ENCODE data around the gene GTPBP2.
A peak's percentile ranks its signal among the peaks of the same experiment; 100 is the strongest.
"Not testable (repeated sequence)": the region's sequence is repeated elsewhere in the genome, so short reads cannot be mapped to it uniquely, and the experiment has no call there.

The GTPBP2 gene

GRCh38 chr6:43623880-43624785, 4.9 kb downstream of the GTPBP2 start:
- DNase-seq, result no peak

- DNase-seq, result no peak
Observed at GRCh38 chr6:43622541-43622940, 6.5 kb downstream of the GTPBP2 start.

GRCh38 chr6:43621836-43622180, 7.3 kb downstream of the GTPBP2 start:
- DNase-seq, result no peak

- no peak for DNase-seq
Observed at GRCh38 chr6:43621078-43621835, 7.8 kb downstream of the GTPBP2 start.

GRCh38 chr6:43616725-43617472, 12.2 kb downstream of the GTPBP2 start:
- DNase-seq, result no peak

- no peak for DNase-seq
Observed at GRCh38 chr6:43614396-43614730, 14.7 kb downstream of the GTPBP2 start.

GRCh38 chr6:43613721-43614395, 15.2 kb downstream of the GTPBP2 start:
- DNase-seq, result no peak

GRCh38 chr6:43610431-43610830, 18.6 kb downstream of the GTPBP2 start:
- DNase-seq, result no peak

GRCh38 chr6:43609402-43609801, 19.7 kb downstream of the GTPBP2 start:
- no peak for DNase-seq

- DNase-seq, result peak; percentile 37
Observed at GRCh38 chr6:43608807-43609206, 20.3 kb downstream of the GTPBP2 start.

- peak; percentile 75 for DNase-seq
Observed at GRCh38 chr6:43608310-43608763, 20.7 kb downstream of the GTPBP2 start.

GRCh38 chr6:43606019-43606418, 23.0 kb downstream of the GTPBP2 start:
- DNase-seq, result no peak

GRCh38 chr6:43604174-43604573, 24.9 kb downstream of the GTPBP2 start:
- DNase-seq, result no peak

- no peak for DNase-seq
Observed at GRCh38 chr6:43600595-43600994, 28.5 kb downstream of the GTPBP2 start.

GRCh38 chr6:43593938-43594337, 35.1 kb downstream of the GTPBP2 start:
- DNase-seq, result no peak

GRCh38 chr6:43589564-43589963, 39.5 kb downstream of the GTPBP2 start:
- not testable (repeated sequence) for DNase-seq

GRCh38 chr6:43588194-43588593, 40.9 kb downstream of the GTPBP2 start:
- no peak for DNase-seq

GRCh38 chr6:43584892-43585570, 44.0 kb downstream of the GTPBP2 start:
- no peak for DNase-seq

GRCh38 chr6:43582911-43583310, 46.2 kb downstream of the GTPBP2 start:
- no peak for DNase-seq

- DNase-seq, result no peak
Observed at GRCh38 chr6:43579171-43579570, 49.9 kb downstream of the GTPBP2 start.

- no peak for DNase-seq
Observed at GRCh38 chr6:43578748-43579147, 50.3 kb downstream of the GTPBP2 start.
